HL-60 (cell line): ENCODE results near the gene IFT22.

ENCODE experiments used
- DNase-seq, 2 experiments: peaks; one replicate each; pipeline ENCODE4 v3.0.0-alpha.2; 2010 to 2020; ENCODE audit warnings: low read depth in 1 of 2, low spot score in 1 of 2
- H3K27ac ChIP-seq: fragments of 250-450 bp; sonication (Bioruptor Pico); replicated peaks from 2 replicates; pipeline ENCODE4 v1.5.1; 2020; ENCODE audit warnings: mild to moderate bottlenecking, moderate library complexity
- H3K27me3 ChIP-seq: fragments of 250-450 bp; sonication (Bioruptor Pico); 2 replicates; pipeline ENCODE4 v1.5.1; 2021; ENCODE audit warnings: mild to moderate bottlenecking, moderate library complexity; ENCODE audit not compliant: insufficient read depth, poor library complexity, severe bottlenecking
- H3K4me3 ChIP-seq: replicated peaks from 2 replicates; pipeline ENCODE4 v1.5.1; 2011; ENCODE audit warnings: mild to moderate bottlenecking, control low read depth, low read length; ENCODE audit not compliant: insufficient read depth
- CTCF ChIP-seq: IDR thresholded peaks from one replicate; pipeline ENCODE4 v1.5.1; 2011; ENCODE audit warnings: low read length, control low read depth, inconsistent platforms; ENCODE audit not compliant: insufficient read depth
- GABPA ChIP-seq: IDR thresholded peaks from 2 replicates; pipeline ENCODE4 v1.6.1; 2012; ENCODE audit warnings: low read depth
- POLR2AphosphoS5 ChIP-seq: IDR thresholded peaks from 2 replicates; pipeline ENCODE4 v1.6.1; 2012; ENCODE audit warnings: low read depth
- SPI1 ChIP-seq: IDR thresholded peaks from 2 replicates; pipeline ENCODE4 v1.6.1; 2012; ENCODE audit warnings: low read depth, mild to moderate bottlenecking, borderline replicate concordance
- TF ChIP-seq, protein P1 (sequence below): IDR thresholded peaks from 2 replicates; pipeline ENCODE4 v1.6.1; 2012; ENCODE audit warnings: low read depth; ENCODE audit not compliant: insufficient replicate concordance

The IFT22 gene

DNA sequence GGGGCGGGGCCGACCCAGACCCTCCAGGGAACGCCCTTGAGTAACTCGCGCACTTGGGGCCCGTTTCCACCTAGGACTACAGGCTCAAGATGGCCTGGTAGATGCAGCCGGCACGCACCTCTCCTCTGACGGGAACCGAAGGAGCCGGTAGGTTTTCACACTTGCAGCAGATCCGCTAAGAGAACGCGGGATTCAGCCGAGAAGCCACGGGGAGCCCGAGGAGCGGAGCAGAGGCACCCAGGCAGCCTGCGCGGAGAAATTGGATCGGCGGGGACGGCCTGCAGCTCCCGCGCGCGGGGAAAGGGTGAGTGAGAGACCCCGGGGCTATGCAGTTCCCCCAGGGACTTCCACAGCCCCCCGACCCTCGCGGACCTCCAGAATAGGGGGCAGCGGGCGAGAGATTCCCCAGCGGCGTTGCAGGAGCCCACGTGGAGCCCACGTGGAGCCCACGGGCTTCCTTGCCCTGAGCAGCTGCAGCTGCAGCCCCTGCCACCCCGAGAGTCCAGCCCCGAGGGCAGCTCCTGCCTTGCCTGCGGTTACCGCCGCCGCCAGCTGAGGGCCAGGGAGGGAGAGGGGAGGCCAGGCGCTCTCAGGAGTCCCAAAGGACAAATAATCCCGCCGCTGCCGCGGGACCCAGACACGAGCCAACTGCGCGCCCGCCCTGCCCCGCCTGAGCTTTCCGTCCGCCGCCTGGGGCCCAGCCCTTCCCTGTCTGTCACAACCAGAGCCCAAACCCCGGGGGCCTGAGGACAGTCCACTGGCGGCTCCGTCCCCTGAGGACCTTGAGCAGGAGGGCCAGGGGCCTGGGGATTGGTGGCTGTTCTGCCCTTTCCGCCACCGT is 13.1 kb downstream of the IFT22 start:
- TF ChIP-seq GABPA, result no peak
- no peak for TF ChIP-seq POLR2AphosphoS5
- TF ChIP-seq, protein P1, sequence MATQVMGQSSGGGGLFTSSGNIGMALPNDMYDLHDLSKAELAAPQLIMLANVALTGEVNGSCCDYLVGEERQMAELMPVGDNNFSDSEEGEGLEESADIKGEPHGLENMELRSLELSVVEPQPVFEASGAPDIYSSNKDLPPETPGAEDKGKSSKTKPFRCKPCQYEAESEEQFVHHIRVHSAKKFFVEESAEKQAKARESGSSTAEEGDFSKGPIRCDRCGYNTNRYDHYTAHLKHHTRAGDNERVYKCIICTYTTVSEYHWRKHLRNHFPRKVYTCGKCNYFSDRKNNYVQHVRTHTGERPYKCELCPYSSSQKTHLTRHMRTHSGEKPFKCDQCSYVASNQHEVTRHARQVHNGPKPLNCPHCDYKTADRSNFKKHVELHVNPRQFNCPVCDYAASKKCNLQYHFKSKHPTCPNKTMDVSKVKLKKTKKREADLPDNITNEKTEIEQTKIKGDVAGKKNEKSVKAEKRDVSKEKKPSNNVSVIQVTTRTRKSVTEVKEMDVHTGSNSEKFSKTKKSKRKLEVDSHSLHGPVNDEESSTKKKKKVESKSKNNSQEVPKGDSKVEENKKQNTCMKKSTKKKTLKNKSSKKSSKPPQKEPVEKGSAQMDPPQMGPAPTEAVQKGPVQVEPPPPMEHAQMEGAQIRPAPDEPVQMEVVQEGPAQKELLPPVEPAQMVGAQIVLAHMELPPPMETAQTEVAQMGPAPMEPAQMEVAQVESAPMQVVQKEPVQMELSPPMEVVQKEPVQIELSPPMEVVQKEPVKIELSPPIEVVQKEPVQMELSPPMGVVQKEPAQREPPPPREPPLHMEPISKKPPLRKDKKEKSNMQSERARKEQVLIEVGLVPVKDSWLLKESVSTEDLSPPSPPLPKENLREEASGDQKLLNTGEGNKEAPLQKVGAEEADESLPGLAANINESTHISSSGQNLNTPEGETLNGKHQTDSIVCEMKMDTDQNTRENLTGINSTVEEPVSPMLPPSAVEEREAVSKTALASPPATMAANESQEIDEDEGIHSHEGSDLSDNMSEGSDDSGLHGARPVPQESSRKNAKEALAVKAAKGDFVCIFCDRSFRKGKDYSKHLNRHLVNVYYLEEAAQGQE, result no peak
- no peak for TF ChIP-seq CTCF
- no peak for TF ChIP-seq SPI1
- Histone ChIP-seq H3K4me3 (no peak overlapping the region), H3K27me3 (no peaks in the 10 kb centered on the region), H3K27ac (no peak overlapping the region)
- DNase-seq, result no peak

DNA sequence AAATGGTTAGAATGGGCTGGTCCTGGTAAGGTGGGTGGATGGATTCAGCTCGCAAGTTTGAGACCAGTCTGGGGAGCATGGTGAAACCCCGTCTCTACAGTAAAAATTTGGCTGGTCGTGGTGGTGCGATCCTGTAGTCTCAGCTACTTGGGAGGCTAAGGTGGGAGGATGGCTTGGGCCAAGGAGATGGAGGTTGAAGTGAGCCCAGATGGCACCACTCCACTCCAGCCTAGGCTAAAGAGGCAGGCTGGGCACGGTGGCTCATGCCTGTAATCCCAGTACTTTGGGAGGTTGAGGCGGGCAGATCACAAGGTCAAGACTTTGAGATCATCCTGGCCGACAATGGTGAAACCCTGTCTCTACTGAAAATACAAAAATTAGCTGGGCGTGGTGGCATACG is 15.3 kb downstream of the IFT22 start:
- Histone ChIP-seq H3K27me3 (peaks cover 3% of the 10 kb centered on the region), H3K4me3 (no peak overlapping the region), H3K27ac (no peak overlapping the region)
- TF ChIP-seq CTCF (no peak), GABPA (no peak)
- TF ChIP-seq, protein P1, result no peak
- no peak for DNase-seq

DNA sequence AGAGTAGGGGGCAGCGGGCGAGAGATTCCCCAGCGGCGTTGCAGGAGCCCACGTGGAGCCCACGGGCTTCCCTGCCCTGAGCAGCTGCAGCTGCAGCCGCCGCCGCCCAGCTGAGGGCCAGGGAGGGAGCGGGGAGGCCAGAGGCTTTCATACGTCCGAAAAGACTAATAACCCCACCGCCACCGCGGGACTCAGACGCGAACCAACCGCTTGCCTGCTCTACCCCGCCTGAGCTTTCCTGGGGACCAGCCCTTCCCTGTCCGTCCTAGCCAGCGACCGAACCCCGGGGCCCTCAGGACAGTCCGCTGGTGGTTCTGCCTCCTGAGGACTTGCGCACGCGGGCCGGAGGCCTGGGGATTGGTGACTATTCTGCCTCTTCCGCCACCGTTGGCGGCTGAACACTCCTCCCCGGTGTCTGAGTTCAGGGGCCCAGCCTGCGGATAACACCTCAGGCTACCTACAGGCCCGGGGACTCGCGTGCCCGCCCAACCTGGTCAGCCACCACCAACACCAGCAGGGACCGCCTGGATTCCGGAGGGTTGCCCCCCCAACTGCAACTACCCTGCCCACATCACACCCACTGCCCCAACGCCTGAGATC is 18.4 kb downstream of the IFT22 start:
- no peak for TF ChIP-seq GABPA
- TF ChIP-seq POLR2AphosphoS5, result no peak
- no peak for TF ChIP-seq SPI1
- TF ChIP-seq CTCF, result no peak
- TF ChIP-seq, protein P1, result no peak
- Histone ChIP-seq H3K4me3 (no peak overlapping the region), H3K27ac (no peak overlapping the region), H3K27me3 (peaks cover 25% of the 10 kb centered on the region)
- no peak for DNase-seq
